PC-9 (cell line): ENCODE measurements around the gene SFSWAP. TPM values are rescaled to one million over a fixed set of nuclear protein-coding genes. Genes with fewer than 3 reads are reported as not detected.

Experiments used
- BruUV-seq: library from RNA; stranded (reverse); fragments of 400-500 nt; replicated peaks from 2 replicates; lab custom pipeline; 2021; lab: Mats Ljungman, UMichigan
- CTCF ChIA-PET: fragments of 300-600 bp; sonication (Branson Sonifier 250); formaldehyde crosslinking; loops from one replicate; lab custom pipeline; 2022; ENCODE audit warnings: antibody characterized with exemption; lab: Charles Lee
- POLR2A ChIA-PET: fragments of 300-600 bp; sonication (Branson Sonifier 250); formaldehyde crosslinking; loops from one replicate; lab custom pipeline; 2022; ENCODE audit warnings: antibody characterized with exemption; ENCODE audit not compliant: unreplicated experiment; lab: Charles Lee
- DNase-seq, 2 experiments: peaks; one replicate each; pipeline versions ENCODE4 v3.0.0 to v3.0.0-alpha.2; 2015 to 2022; ENCODE audit warnings: mixed read lengths in 1 of 2
- H2AFZ ChIP-seq: fragments of 200-600 bp; sonication (generic); 2 replicates; pipeline ENCODE4 v1.8.1; 2017; ENCODE audit warnings: antibody characterized with exemption
- H3F3A ChIP-seq: fragments of 200-600 bp; sonication (generic); 2 replicates; pipeline ENCODE4 v1.8.1; 2017; ENCODE audit warnings: antibody characterized with exemption, mild to moderate bottlenecking, low read depth; ENCODE audit not compliant: insufficient read depth
- H3K27ac ChIP-seq: fragments of 200-600 bp; sonication (generic); 2 replicates; pipeline ENCODE4 v1.6.1; 2016; ENCODE audit warnings: mixed run types
- H3K27me3 ChIP-seq: fragments of 200-600 bp; sonication (generic); 2 replicates; pipeline ENCODE4 v1.6.1; 2016; ENCODE audit warnings: low read depth, mixed run types; ENCODE audit not compliant: insufficient read depth
- H3K36me3 ChIP-seq: fragments of 200-600 bp; sonication (generic); 2 replicates; pipeline ENCODE4 v1.6.1; 2016; ENCODE audit warnings: low read depth, mixed run types
- H3K4me1 ChIP-seq: fragments of 200-600 bp; sonication (generic); replicated peaks from 2 replicates; pipeline ENCODE4 v1.6.1; 2016; ENCODE audit warnings: mixed run types; ENCODE audit not compliant: insufficient read depth
- H3K4me2 ChIP-seq: fragments of 200-600 bp; sonication (generic); 2 replicates; pipeline ENCODE4 v1.6.1; 2017; ENCODE audit warnings: mixed run types
- H3K4me3 ChIP-seq: fragments of 200-600 bp; sonication (generic); 2 replicates; pipeline ENCODE4 v1.6.1; 2016; ENCODE audit warnings: mixed run types
- H3K79me2 ChIP-seq: fragments of 200-600 bp; sonication (generic); 2 replicates; pipeline ENCODE4 v1.6.1; 2017; ENCODE audit warnings: low read depth, mixed run types
- H3K9me2 ChIP-seq: fragments of 200-600 bp; sonication (generic); 2 replicates; pipeline ENCODE4 v1.8.1; 2017; ENCODE audit warnings: mild to moderate bottlenecking; ENCODE audit not compliant: insufficient read depth
- H3K9me3 ChIP-seq: fragments of 200-600 bp; sonication (generic); 2 replicates; pipeline ENCODE4 v1.8.1; 2016; ENCODE audit warnings: low read depth; ENCODE audit not compliant: insufficient read depth
- H4K20me1 ChIP-seq: fragments of 200-600 bp; sonication (generic); 2 replicates; pipeline ENCODE4 v1.8.1; 2017; ENCODE audit not compliant: insufficient read depth
- EZH2 ChIP-seq: fragments of 200-600 bp; sonication (generic); IDR thresholded peaks from 2 replicates; pipeline ENCODE4 v1.8.0; 2017; ENCODE audit warnings: antibody characterized with exemption, low read depth
- intact Hi-C: fragments of 100-400 bp; cut with micrococcal nuclease; formaldehyde crosslinking; loops from one replicate; pipeline ENCODE4 v1.10.0; 2022; ENCODE audit not compliant: unreplicated experiment
- total RNA-seq: library from RNA; stranded (reverse); gene quantifications from 2 replicates; pipeline ENCODE4 v1.2.3, GENCODE V29; 2021
- TF ChIP-seq, protein P1 (sequence below): fragments of 200-600 bp; sonication (generic); conservative IDR thresholded peaks from 2 replicates; pipeline ENCODE4 v1.6.1; 2017; ENCODE audit warnings: mixed run types, antibody characterized with exemption, mild to moderate bottlenecking, moderate library complexity

Gene SFSWAP
- total RNA-seq, 1 experiment from 2014 or later = 40.7 TPM

DNA sequence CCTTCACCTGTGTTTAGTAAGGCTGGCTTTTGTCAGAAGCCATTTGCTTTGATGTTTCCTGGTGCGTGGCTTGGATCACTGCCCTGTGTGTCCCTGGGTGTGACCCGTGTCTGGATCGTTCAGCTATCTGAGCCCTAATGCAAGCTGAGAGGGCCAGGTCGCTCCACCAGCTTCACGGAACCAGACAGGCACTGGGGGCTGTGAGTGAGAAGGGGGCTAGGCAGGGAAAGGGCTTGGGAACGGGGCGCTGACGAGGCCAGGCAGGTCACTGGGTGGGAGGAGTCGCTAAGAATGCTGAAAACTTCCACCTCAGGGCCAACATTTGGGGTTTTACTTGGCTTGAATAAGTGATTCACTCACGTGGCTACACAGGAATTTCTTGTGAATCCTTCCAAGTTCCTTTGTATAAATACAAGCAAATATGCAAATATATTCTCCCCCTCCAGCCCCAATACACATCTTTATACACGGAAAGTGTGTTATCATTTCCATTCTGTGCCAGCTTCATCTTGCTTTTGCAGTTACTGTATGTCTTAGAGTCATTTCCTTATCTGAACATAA lies 93.2 kb downstream of the SFSWAP start:
- no peaks in the 10 kb centered on the region for H4K20me1 ChIP-seq
- no peaks in the 10 kb centered on the region for H3K36me3 ChIP-seq
- ChIA-PET POLR2A (no interaction called here), CTCF (no interaction called here)
- peak in 1 of 2 experiments; percentile 37 for DNase-seq
- H3K4me1 ChIP-seq = peaks cover 9% of the 10 kb centered on the region
- H3K9me2 ChIP-seq = no peaks in the 10 kb centered on the region
- H3K27me3 ChIP-seq = no peaks in the 10 kb centered on the region
- H3K4me2 ChIP-seq = no peak overlapping the region
- H3F3A ChIP-seq = peaks cover 18% of the 10 kb centered on the region; the same call in 1 of the 2 replicates
- H3K9me3 ChIP-seq = no peaks in the 10 kb centered on the region
- no TSS peak for BruUV-seq
- TF ChIP-seq EZH2 = no peak
- TF ChIP-seq, protein P1, sequence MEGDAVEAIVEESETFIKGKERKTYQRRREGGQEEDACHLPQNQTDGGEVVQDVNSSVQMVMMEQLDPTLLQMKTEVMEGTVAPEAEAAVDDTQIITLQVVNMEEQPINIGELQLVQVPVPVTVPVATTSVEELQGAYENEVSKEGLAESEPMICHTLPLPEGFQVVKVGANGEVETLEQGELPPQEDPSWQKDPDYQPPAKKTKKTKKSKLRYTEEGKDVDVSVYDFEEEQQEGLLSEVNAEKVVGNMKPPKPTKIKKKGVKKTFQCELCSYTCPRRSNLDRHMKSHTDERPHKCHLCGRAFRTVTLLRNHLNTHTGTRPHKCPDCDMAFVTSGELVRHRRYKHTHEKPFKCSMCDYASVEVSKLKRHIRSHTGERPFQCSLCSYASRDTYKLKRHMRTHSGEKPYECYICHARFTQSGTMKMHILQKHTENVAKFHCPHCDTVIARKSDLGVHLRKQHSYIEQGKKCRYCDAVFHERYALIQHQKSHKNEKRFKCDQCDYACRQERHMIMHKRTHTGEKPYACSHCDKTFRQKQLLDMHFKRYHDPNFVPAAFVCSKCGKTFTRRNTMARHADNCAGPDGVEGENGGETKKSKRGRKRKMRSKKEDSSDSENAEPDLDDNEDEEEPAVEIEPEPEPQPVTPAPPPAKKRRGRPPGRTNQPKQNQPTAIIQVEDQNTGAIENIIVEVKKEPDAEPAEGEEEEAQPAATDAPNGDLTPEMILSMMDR = no peak
- H3K4me3 ChIP-seq = no peak overlapping the region
- intact Hi-C loops = no loop called here
- H3K27ac ChIP-seq = no peak overlapping the region
- no peaks in the 10 kb centered on the region for H3K79me2 ChIP-seq
- H2AFZ ChIP-seq = no peak overlapping the region

DNA sequence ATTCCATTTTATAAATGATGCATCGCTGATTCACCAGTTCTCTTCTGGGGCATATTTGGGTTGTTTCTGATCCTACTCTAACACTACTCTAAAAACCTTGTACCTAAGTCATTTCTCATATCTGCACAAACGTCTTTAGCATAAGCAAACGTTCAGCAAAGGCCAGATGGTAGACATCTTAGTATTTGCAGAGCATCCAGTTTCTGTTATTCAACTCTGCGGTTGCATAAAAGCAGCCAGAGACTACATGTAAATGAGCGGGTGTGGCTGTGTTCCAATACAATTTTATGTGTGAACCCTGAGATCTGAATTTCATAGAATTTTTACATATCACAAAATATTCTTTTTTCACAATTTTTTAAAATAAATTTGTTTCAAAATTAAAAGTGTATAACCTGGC lies 94.5 kb downstream of the SFSWAP start:
- intact Hi-C loops = no loop called here
- no peaks in the 10 kb centered on the region for H3K36me3 ChIP-seq
- H3K4me2 ChIP-seq = no peak overlapping the region
- no peak for DNase-seq
- peaks cover 9% of the 10 kb centered on the region for H3K4me1 ChIP-seq
- no peaks in the 10 kb centered on the region for H3K27me3 ChIP-seq
- no TSS peak for BruUV-seq
- no peaks in the 10 kb centered on the region for H3K9me2 ChIP-seq
- no peak overlapping the region for H2AFZ ChIP-seq
- no peaks in the 10 kb centered on the region for H3K79me2 ChIP-seq
- H3F3A ChIP-seq = peaks cover 18% of the 10 kb centered on the region; the same call in 1 of the 2 replicates
- H3K4me3 ChIP-seq = no peak overlapping the region
- no peak overlapping the region for H3K27ac ChIP-seq
- ChIA-PET CTCF (no interaction called here), POLR2A (no interaction called here)
- H4K20me1 ChIP-seq = no peaks in the 10 kb centered on the region
- no peaks in the 10 kb centered on the region for H3K9me3 ChIP-seq
- TF ChIP-seq, protein P1 = no peak
- no peak for TF ChIP-seq EZH2

DNA sequence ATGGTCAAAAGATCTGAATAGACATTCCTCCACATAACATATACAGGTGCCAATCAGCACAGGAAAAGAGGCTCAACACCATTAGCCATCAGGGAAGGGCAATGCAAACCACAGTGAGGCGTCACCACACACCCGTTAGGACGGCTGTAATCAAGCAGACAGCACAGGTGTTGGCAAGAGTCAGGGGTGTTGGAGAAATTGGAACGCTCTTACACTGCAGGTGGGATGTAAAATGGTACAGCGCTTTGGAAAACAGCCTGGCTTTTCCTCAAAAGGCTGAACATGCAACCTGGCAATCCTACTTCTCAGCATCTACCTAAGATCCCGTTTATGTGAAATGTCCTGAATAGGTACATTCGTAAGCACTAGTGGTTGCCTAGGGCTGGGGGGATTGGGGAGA lies 95.8 kb downstream of the SFSWAP start:
- DNase-seq = no peak
- no peaks in the 10 kb centered on the region for H3K9me2 ChIP-seq
- no peak overlapping the region for H2AFZ ChIP-seq
- ChIA-PET CTCF (no interaction called here), POLR2A (no interaction called here)
- H3F3A ChIP-seq = peaks cover 13% of the 10 kb centered on the region; the same call in 1 of the 2 replicates
- no peaks in the 10 kb centered on the region for H4K20me1 ChIP-seq
- no peak overlapping the region for H3K4me2 ChIP-seq
- BruUV-seq = no TSS peak
- H3K4me3 ChIP-seq = no peak overlapping the region
- intact Hi-C loops = no loop called here
- H3K27me3 ChIP-seq = peaks cover 5% of the 10 kb centered on the region; the same call in 1 of the 2 replicates
- TF ChIP-seq, protein P1 = no peak
- TF ChIP-seq EZH2 = no peak
- no peaks in the 10 kb centered on the region for H3K79me2 ChIP-seq
- no peaks in the 10 kb centered on the region for H3K36me3 ChIP-seq
- H3K9me3 ChIP-seq = no peaks in the 10 kb centered on the region
- no peak overlapping the region for H3K27ac ChIP-seq
- peaks cover 9% of the 10 kb centered on the region for H3K4me1 ChIP-seq
